VCaP (cell line): ENCODE measurements around the gene GRSF1.

ENCODE experiments used
- H3K27ac ChIP-seq: fragments of 450-650 bp; 2 replicates; pipeline ENCODE4 v1.5.1; 2017
- TF ChIP-seq, protein P1 (sequence below): fragments of 450-650 bp; conservative IDR thresholded peaks from 2 replicates; pipeline ENCODE4 v1.5.1; 2017; ENCODE audit warnings: mild to moderate bottlenecking, moderate library complexity

GRSF1 gene

GRCh38 chr4:70863099-70863790, 23.6 kb upstream of the GRSF1 start:
- TF ChIP-seq, protein P1, sequence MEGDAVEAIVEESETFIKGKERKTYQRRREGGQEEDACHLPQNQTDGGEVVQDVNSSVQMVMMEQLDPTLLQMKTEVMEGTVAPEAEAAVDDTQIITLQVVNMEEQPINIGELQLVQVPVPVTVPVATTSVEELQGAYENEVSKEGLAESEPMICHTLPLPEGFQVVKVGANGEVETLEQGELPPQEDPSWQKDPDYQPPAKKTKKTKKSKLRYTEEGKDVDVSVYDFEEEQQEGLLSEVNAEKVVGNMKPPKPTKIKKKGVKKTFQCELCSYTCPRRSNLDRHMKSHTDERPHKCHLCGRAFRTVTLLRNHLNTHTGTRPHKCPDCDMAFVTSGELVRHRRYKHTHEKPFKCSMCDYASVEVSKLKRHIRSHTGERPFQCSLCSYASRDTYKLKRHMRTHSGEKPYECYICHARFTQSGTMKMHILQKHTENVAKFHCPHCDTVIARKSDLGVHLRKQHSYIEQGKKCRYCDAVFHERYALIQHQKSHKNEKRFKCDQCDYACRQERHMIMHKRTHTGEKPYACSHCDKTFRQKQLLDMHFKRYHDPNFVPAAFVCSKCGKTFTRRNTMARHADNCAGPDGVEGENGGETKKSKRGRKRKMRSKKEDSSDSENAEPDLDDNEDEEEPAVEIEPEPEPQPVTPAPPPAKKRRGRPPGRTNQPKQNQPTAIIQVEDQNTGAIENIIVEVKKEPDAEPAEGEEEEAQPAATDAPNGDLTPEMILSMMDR = no peak
- no peak overlapping the region for H3K27ac ChIP-seq

- TF ChIP-seq, protein P1 = no peak
These were observed 19.4 kb upstream of the GRSF1 start for GRCh38 chr4:70859066-70859465.

GRCh38 chr4:70858454-70858853, 18.8 kb upstream of the GRSF1 start:
- H3K27ac ChIP-seq = no peak overlapping the region
- TF ChIP-seq, protein P1 = no peak

More at GRCh38 chr4:70859066-70859465, 19.4 kb upstream of the GRSF1 start:
- no peak overlapping the region for H3K27ac ChIP-seq

DNA sequence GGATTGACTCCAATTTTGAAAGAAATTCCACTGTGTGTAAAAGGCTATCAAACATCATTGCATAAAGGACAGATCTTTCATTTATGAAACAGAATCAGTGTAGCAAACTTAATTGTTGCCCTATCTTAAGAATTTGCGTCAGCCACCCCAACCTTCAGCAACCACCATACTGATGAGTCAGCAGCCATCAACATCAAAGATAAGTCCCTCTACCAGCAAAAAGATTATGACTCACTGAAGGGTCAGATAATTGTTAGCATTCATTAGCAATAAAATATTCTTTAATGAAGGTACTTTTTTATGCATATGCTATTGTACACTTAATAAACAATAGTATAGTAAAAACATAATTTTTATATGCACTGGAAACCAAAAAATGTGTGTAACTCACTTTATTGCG, 15.8 kb upstream of the GRSF1 start:
- no peak overlapping the region for H3K27ac ChIP-seq
- TF ChIP-seq, protein P1 = no peak

- TF ChIP-seq, protein P1 = no peak
- H3K27ac ChIP-seq = no peak overlapping the region
These were observed 9.6 kb upstream of the GRSF1 start for GRCh38 chr4:70849291-70849690.

DNA sequence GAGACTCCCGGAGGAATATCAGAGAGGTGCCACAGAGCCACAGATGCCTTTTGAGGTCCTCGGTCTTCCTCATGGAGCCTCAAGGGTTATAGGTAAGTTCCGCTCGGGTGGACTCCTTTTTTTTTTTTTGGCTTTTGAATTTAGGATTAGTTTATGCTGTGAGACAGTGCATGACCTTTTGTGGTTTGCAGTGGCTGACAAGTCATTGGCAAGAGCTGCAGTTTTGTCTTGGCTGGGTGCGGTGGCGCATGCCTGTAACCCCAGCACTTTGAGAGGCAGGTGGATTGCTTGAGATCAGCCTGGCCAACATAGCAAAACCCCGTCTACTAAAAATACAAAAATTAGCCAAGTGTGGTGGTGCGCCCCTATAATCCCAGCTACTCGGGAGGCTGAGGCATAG, 4.5 kb upstream of the GRSF1 start:
- no peak overlapping the region for H3K27ac ChIP-seq
- TF ChIP-seq, protein P1 = no peak

- TF ChIP-seq, protein P1 = no peak
- no peak overlapping the region for H3K27ac ChIP-seq
These were observed 3.2 kb upstream of the GRSF1 start for GRCh38 chr4:70842761-70843435.
